ENCODE measurements around the gene GNAS. TPM values are rescaled to one million over a fixed set of nuclear protein-coding genes. Genes with fewer than 3 reads are reported as not detected.
A peak's percentile ranks its signal among the peaks of the same experiment; 100 is the strongest.

The GNAS gene
- total RNA-seq, 1 donor from 2014 or later: 1,218 TPM

DNA sequence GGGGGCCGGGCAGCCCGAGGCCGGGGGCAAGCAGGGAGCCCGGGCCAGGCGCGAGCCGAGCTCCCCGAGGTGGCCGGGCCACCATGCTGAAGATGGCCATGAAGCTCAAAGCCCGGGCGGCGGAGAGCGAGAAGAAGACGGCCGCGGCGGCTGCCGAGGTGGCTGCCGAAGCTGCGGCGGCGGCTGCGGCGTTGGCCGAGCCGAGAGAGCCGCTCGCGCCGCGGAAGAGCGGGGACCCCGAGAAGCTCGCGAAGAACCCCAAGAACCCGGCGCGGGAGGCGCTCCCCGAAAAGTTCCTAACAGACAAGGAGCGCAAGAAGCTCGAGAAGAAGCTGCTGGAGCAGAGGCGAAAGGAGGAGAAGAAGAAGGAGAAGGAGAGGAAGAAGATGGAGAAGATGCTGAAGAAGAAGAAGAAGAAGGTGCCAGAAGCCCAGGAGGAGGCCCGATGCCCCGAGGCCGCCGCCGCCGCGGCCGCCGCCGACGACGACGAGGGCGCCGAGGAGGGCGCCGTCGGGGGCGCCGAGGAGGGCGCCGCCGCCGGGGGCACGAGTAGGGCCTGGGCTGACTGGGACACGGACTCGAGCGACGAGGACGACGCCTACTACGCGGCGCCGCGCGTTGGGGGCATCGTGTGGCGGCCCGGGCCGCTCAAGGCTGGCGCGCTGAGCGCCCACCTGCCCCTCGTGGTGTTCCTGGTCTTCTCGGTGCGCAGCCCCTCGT lies 37.4 kb downstream of the GNAS start:
- peaks cover 31% of the 10 kb centered on the region for H3K4me1 Mint-ChIP-seq
- no peak for DNase-seq (ENCODE audit: low spot score in 2 of 2, unreplicated experiment in 2 of 2)
- H3K36me3 Mint-ChIP-seq: peaks cover 2% of the 10 kb centered on the region
- H3K27me3 Mint-ChIP-seq (ENCODE audit: low read depth): no peaks in the 10 kb centered on the region
- peak overlapping the region; percentile 97 for H3K27ac Mint-ChIP-seq
- TF ChIP-seq CTCF (IDR thresholded peaks at IDR 0.05; ENCODE audit: unreplicated experiment): no peak
- H3K9me3 Mint-ChIP-seq: no peaks in the 10 kb centered on the region
- H3K4me3 Mint-ChIP-seq: peak overlapping the region; percentile 82

DNA sequence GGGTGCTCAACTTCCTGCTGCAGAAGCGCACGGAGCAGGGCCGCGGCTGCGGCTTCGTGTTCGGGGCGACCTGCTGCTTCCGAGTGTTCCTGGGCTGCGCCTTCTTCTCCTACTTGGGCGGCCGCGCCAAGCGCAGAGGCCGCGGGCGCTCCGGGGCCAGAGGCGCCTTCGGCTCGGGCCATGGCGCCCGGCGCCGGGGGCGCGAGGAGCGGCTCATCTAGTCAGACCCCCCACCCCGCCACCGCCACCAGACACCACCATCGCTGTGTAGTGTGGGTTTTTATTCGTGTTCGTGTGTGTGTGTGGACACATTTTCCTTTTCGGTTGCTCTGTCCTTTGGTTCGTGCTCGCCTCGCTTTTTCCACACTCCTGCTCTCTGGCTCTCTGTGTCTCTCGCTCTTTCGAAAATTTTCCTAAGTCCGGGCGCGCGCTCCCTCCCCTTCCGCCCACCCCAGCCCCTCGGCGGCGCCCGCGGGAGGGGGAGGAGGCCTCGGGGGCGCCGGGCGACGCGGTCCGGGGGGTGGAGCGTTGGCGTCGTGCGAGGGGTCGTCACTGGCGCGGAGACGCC lies 38.1 kb downstream of the GNAS start:
- peak overlapping the region; percentile 97 for H3K27ac Mint-ChIP-seq
- H3K4me3 Mint-ChIP-seq: peak overlapping the region; percentile 81

GRCh38 chr20:58891086-58891717 lies 38.7 kb downstream of the GNAS start:
- H3K27ac Mint-ChIP-seq: peak overlapping the region; percentile 88
- no peaks in the 10 kb centered on the region for H3K36me3 Mint-ChIP-seq
- TF ChIP-seq CTCF (IDR thresholded peaks at IDR 0.05; ENCODE audit: unreplicated experiment): no peak
- peak; percentile 77 to 85 for DNase-seq (ENCODE audit: low spot score in 2 of 2, unreplicated experiment in 2 of 2)
- H3K4me3 Mint-ChIP-seq: peak overlapping the region; percentile 68
- peaks cover 43% of the 10 kb centered on the region for H3K4me1 Mint-ChIP-seq
- no peaks in the 10 kb centered on the region for H3K9me3 Mint-ChIP-seq
- H3K27me3 Mint-ChIP-seq (ENCODE audit: low read depth): no peaks in the 10 kb centered on the region

More for the DNA sequence above, 38.1 kb downstream of the GNAS start:
- H3K27me3 Mint-ChIP-seq (ENCODE audit: low read depth): no peaks in the 10 kb centered on the region
- DNase-seq (ENCODE audit: low spot score in 2 of 2, unreplicated experiment in 2 of 2): peak in 1 of 2 experiments; percentile 88
- H3K9me3 Mint-ChIP-seq: no peaks in the 10 kb centered on the region
- H3K4me1 Mint-ChIP-seq: peaks cover 38% of the 10 kb centered on the region
- no peak for TF ChIP-seq CTCF (IDR thresholded peaks at IDR 0.05; ENCODE audit: unreplicated experiment)
- peaks cover 2% of the 10 kb centered on the region for H3K36me3 Mint-ChIP-seq

- Mint-ChIP-seq H3K36me3 (no peaks in the 10 kb centered on the region), H3K27ac (peak overlapping the region; percentile 98), H3K27me3 (ENCODE audit: low read depth) (no peaks in the 10 kb centered on the region), H3K4me3 (peak overlapping the region; percentile 93), H3K9me3 (no peaks in the 10 kb centered on the region), H3K4me1 (peaks cover 48% of the 10 kb centered on the region)
- TF ChIP-seq CTCF (IDR thresholded peaks at IDR 0.05; ENCODE audit: unreplicated experiment): no peak
- peak in 1 of 2 experiments; percentile 51 for DNase-seq (ENCODE audit: low spot score in 2 of 2, unreplicated experiment in 2 of 2)
Observed at GRCh38 chr20:58891718-58892140, 39.2 kb downstream of the GNAS start.

GRCh38 chr20:58892141-58892931 lies 39.8 kb downstream of the GNAS start:
- TF ChIP-seq CTCF (IDR thresholded peaks at IDR 0.05; ENCODE audit: unreplicated experiment): no peak
- H3K4me1 Mint-ChIP-seq: peaks cover 54% of the 10 kb centered on the region
- H3K9me3 Mint-ChIP-seq: no peaks in the 10 kb centered on the region
- H3K27ac Mint-ChIP-seq: peak overlapping the region; percentile 98
- peak overlapping the region; percentile 93 for H3K4me3 Mint-ChIP-seq
- DNase-seq (ENCODE audit: low spot score in 2 of 2, unreplicated experiment in 2 of 2): peak; percentile 70 to 71
- H3K36me3 Mint-ChIP-seq: no peaks in the 10 kb centered on the region
- no peaks in the 10 kb centered on the region for H3K27me3 Mint-ChIP-seq (ENCODE audit: low read depth)
